Fibroblast of skin of right quadriceps (primary cell): ENCODE results near the gene FKBP6.
"Not testable (repeated sequence)": the region's sequence is repeated elsewhere in the genome, so short reads cannot be mapped to it uniquely, and the experiment has no call there.

Experiments used
- DNase-seq: peaks from one replicate; pipeline ENCODE4 v3.0.0-alpha.2; 2013

Gene FKBP6

DNA sequence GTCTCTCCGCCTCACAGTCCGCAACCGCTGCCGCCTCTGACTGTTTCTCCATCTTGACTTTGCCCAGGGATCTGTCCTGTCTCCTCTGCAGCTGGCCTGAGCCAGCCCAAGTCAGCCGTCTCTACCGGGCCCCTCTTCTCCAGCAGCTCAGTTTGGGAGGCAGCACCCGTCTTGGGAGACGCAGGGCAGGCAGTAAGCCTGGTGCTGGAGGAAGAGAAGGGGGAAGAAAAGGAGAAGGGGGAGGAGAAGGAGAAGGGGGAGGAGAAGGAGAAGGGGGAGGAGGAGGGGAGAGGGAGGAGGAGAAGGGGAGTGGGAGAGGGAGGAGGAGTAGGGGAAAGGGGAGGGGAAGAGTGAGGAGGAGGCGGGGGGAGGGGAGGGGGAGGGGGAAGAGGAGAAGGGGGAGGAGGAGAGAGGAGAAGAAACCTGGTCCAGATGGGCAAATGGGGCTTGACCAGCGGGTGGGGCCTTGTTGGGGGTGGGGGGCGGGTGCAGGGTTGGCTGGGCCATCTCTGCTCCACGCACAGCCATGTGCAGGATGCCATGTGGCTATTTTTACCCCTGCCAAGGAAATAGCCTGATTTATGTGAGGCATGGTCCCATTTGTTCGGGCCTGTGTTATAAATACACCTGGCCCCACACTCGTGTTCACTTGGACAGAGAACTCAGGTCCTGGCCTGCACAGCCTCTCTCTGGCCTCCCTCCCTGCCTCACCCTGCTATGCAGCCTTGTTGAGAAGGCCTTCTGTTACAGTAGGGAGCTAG lies 69.7 kb downstream of the FKBP6 start:
- DNase-seq: no peak

DNA sequence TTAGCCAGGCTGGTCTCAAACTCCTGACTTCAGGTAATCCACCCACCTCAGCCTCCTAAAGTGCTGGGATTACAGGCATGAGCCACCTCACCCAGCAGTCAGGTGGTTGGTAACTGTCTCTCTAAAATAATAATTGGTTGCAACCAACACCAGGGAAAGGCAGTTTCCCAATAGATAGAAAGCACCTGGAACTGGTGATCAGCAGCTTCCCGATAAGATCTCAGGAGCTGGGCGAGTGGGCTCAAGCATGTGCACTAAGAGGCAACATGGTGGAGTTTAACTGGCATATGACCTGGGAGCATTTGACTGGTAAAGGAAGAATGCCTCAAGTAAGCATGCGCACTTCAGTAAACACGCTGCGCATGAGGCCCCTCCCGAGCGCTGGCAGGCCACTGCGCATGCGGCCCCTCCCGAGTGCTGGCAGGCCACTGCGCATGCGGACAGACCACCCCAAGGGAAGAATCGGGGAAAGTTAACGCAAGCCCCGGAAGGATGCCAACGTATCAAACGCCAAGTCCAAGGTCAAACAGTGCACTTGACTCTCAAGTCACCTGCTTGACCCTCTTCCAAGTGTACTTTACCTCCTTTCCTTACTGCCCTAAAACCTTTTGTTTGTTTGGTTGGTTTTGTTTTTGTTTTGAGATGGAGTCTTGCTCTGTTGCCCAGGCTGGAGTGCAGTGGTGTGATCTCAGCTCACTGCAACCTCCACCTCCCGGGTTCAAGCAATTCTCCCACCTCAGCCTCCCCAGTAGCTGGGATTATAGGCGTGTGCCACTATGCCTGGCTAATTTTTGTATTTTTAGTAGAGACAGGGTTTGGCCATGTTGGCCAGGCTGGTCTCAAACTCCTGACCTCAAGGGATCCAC lies 71.5 kb downstream of the FKBP6 start:
- DNase-seq: peak; percentile 76

DNA sequence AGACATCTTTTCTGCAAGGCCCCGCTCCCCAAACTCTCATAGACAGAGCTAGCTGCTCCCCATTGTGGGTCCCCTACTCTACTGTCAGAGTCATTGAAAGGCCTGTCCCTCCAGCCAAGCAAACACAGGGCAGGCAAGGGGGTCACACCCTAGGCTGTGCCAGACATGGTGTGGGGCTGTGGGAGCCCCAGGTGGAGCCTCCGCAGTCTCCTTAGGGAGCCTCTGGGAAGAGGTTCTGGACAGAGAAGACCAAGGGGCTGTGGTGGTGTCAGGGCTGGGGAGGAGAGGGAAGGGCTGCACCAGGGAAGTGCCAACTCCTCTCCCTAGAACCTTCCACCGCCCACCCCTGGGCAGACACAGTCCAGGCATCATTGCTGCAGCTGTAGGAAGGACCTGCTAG lies 76.9 kb downstream of the FKBP6 start:
- not testable (repeated sequence) for DNase-seq
